MM.1S (cell line): ENCODE results near the gene SLC22A13.

Source experiments
- EZH2 ChIP-seq: fragments of 300-600 bp; sonication (generic); optimal IDR thresholded peaks from 2 replicates; pipeline ENCODE3; 2017; ENCODE audit warnings: low read depth, mild to moderate bottlenecking, antibody characterized with exemption, low read length, mixed read lengths
- EZH2phosphoT487 ChIP-seq: fragments of 300-600 bp; sonication (generic); IDR thresholded peaks from 2 replicates; pipeline ENCODE4 v1.6.1; 2018; ENCODE audit warnings: antibody characterized with exemption, low read length
- TF ChIP-seq, protein P1 (sequence below): fragments of 300-600 bp; sonication (generic); IDR thresholded peaks from 2 replicates; pipeline ENCODE4 v1.5.1; 2016; ENCODE audit warnings: antibody characterized with exemption, low read length, mixed read lengths

DNA sequence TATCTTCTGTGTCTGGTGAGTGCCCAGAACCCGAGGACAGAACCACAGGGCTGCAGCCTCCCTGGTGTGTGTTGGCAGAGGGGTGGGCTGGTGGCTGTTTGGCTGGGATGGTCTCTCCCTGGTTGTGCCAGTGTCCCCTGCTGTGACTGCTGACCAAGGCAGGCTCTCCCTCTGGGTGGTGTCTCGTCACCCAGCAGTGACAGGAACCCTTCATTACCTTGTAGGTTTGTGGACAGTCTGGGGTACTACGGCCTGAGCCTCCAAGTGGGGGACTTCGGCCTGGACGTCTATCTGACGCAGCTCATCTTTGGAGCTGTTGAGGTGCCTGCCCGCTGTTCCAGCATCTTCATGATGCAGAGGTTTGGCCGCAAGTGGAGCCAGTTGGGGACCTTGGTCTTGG is 10.0 kb downstream of the SLC22A13 start:
- TF ChIP-seq, protein P1, sequence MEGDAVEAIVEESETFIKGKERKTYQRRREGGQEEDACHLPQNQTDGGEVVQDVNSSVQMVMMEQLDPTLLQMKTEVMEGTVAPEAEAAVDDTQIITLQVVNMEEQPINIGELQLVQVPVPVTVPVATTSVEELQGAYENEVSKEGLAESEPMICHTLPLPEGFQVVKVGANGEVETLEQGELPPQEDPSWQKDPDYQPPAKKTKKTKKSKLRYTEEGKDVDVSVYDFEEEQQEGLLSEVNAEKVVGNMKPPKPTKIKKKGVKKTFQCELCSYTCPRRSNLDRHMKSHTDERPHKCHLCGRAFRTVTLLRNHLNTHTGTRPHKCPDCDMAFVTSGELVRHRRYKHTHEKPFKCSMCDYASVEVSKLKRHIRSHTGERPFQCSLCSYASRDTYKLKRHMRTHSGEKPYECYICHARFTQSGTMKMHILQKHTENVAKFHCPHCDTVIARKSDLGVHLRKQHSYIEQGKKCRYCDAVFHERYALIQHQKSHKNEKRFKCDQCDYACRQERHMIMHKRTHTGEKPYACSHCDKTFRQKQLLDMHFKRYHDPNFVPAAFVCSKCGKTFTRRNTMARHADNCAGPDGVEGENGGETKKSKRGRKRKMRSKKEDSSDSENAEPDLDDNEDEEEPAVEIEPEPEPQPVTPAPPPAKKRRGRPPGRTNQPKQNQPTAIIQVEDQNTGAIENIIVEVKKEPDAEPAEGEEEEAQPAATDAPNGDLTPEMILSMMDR = no peak
- TF ChIP-seq EZH2phosphoT487 (no peak), EZH2 (no peak)
